Fibroblast of pulmonary artery (primary cell): ENCODE data around the gene NOC2L.

Experiments
- DNase-seq: peaks from one replicate; pipeline ENCODE4 v3.0.0-alpha.2; 2010; ENCODE audit warnings: low read depth
- H3K4me3 ChIP-seq: replicated peaks from 2 replicates; pipeline ENCODE4 v1.5.1; 2011; ENCODE audit warnings: low read depth, mild to moderate bottlenecking, control low read depth, low read length, moderate library complexity
- TF ChIP-seq, protein P1 (sequence below): IDR thresholded peaks from 2 replicates; pipeline ENCODE4 v1.5.1; 2011; ENCODE audit warnings: mild to moderate bottlenecking, control low read depth, low read length, inconsistent platforms; ENCODE audit errors: missing control alignments

The NOC2L gene

DNA sequence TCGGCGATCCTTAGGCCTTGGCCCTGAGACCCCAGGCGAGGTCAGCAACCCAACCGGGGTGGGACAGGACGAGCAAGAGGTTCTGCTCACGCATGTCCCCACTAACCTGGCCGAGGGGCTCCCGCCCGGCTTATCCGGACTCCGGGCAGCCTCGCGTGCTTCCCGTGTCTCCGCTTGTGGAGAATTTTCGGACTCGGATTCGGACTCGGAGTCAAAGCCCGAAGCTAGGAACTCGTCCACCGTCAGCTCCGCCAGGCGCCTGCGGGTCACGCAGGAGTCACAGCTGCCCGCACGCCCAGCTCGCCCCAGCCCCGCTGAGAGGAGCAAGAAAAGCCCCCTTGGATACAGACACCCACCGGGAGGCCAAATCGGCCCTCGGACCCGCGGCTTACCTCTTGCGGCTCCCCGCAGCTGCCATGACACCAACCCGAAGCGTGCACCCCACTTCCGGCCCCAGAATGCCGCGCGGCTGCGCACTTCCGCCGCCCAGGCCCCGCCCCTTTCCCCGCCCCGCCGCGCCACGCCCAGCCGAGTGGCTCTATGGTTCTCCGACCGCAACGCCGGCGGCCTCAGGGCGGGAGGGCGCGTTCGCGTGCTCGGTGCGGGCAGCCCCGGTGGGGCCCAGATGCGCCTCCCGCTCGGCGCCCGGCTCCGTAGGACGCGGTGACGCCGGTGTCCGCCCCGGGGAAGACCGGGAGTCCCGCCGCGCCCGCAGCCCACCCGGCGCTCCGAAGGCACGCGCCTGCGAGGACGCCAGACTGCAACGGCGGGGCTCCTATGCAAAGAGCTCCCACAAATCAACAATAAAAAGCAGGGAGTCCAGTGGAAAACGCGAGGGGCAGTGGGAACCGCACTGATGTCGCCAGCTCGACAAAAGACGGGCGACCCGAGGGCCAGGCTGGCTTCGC, at the start of gene NOC2L:
Gene NOC2L (minus strand): TSS at position 434 of the 908 bp plus-strand sequence. CDS start 16 bp downstream, at position 418.
- peak within 1 kb of the TSS; percentile 99 for H3K4me3 ChIP-seq
- DNase-seq: peak; percentile 88
- TF ChIP-seq, protein P1, sequence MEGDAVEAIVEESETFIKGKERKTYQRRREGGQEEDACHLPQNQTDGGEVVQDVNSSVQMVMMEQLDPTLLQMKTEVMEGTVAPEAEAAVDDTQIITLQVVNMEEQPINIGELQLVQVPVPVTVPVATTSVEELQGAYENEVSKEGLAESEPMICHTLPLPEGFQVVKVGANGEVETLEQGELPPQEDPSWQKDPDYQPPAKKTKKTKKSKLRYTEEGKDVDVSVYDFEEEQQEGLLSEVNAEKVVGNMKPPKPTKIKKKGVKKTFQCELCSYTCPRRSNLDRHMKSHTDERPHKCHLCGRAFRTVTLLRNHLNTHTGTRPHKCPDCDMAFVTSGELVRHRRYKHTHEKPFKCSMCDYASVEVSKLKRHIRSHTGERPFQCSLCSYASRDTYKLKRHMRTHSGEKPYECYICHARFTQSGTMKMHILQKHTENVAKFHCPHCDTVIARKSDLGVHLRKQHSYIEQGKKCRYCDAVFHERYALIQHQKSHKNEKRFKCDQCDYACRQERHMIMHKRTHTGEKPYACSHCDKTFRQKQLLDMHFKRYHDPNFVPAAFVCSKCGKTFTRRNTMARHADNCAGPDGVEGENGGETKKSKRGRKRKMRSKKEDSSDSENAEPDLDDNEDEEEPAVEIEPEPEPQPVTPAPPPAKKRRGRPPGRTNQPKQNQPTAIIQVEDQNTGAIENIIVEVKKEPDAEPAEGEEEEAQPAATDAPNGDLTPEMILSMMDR: no peak

DNA sequence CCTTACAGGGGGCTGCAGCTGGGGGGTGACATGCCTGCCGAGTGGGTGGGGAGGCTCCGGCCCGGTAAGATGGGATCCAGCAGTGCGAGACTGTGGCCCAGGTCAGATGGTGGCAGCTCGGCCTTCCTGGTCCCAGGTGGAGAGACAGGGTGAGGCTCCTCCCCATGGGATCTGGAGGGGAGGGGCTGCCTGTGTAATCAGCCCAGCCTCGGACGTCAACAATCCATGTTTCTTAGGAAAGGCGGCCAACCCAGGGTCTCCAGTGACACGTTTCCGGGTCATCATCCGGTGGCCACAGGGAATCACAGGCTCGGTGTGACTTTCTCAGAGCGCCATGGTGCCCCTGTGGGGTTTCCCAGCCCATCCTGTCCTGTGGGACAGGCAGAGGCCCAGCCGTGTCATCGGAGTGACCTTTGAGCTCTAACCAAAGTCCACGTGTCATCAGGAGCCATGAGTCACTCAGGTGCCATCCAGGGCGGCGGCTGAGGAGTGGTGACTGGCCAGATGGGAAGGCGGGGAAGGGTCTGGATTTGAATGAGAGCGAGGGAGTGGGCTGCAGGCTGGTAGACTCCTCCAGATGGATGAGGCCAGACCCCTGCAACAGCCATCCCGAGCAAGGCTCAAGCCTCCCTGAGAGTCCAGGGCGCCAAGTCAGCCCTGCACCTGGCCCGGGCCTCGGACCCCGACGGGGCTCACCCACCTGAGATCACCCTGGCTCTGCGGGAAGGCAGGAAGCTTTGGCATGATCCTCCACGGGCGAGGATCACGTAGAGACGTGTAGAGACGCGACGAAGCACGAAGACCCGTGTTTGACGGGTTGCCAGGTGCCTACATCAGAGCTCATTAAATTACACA, 47.5 kb upstream of the NOC2L start:
- no peak for DNase-seq
- no peak overlapping the region for H3K4me3 ChIP-seq
- TF ChIP-seq, protein P1: no peak

GRCh38 chr1:1005774-1006304, 46.8 kb upstream of the NOC2L start:
- no peak for DNase-seq
- TF ChIP-seq, protein P1: no peak

GRCh38 chr1:1004780-1005697, 46.0 kb upstream of the NOC2L start:
- H3K4me3 ChIP-seq: no peak overlapping the region
- peak; percentile 60 for DNase-seq
- TF ChIP-seq, protein P1: no peak

More at GRCh38 chr1:1005774-1006304, 46.8 kb upstream of the NOC2L start:
- no peak overlapping the region for H3K4me3 ChIP-seq

GRCh38 chr1:1004420-1004779, 45.3 kb upstream of the NOC2L start:
- H3K4me3 ChIP-seq: no peak overlapping the region
- TF ChIP-seq, protein P1: no peak
- DNase-seq: no peak
